Right forelimb (tissue), 1 donor: Measurements from ENCODE around the gene LAIR2.

ENCODE experiments used
- DNase-seq: peaks from one replicate; pipeline ENCODE4 v3.0.0-alpha.2; 2018

Gene LAIR2, protein sequence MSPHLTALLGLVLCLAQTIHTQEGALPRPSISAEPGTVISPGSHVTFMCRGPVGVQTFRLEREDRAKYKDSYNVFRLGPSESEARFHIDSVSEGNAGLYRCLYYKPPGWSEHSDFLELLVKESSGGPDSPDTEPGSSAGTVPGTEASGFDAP

DNA sequence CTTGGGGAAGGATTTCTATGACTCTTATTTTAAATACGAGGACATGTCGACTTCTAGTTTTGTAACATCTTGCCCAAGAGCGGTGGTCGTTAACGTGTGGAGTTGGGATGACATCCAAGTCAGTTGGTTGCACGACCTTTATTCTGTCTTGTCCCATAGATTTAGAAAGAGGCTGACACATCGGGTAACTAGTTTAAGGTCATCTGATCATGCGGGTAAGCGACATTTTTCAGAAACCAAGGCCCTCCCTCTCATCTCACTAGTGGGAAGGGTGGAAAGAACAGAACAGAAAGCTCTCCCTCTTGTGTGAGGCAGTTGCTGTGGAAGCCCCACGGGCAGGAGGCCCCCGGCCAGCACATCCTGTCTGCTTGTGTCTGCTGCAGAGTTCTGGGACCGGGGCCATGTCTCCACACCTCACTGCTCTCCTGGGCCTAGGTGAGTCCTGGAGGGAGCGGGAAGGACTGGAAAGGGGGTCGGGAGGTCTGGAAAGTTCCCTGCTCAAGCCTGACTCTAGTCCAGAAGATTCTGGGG, at the start of gene LAIR2:
TSS of gene LAIR2 (plus strand) at position 314 of the 531 bp plus-strand sequence. CDS start at position 402, 88 bp downstream.
- no peak for DNase-seq

GRCh38 chr19:54453921-54454780, 48.5 kb upstream of the LAIR2 start:
- DNase-seq: no peak

- DNase-seq: no peak
Observed at GRCh38 chr19:54454781-54455675, 47.6 kb upstream of the LAIR2 start.

DNA sequence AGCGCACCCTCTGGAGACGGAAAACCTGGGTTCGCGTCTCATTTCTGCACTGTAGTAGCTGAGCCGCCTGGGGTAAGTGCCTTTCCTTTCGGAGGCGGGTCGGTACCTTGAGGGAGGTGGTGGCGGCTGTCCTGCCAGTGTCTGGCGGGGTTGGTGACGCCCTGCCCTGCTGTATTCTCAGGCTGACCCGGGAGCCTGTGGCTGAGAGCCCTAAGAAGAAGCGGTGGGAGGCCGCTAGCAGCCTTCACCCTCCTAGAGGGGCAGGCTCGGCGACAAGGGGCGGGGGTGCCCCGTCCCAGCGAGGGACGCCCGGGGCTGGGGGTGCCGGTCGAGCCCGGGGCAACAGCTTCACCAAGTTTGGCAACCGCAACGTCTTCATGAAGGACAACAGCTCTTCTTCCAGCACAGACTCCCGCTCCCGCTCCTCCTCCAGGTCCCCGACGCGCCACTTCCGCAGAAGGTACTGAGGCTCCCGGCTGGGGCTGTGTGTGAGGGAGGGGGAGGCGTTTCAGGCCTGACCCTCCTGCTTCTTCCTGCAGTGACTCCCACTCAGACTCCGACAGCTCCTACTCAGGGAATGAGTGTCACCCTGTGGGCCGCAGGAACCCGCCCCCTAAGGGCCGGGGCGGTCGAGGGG, 46.7 kb upstream of the LAIR2 start:
- DNase-seq: no peak

DNA sequence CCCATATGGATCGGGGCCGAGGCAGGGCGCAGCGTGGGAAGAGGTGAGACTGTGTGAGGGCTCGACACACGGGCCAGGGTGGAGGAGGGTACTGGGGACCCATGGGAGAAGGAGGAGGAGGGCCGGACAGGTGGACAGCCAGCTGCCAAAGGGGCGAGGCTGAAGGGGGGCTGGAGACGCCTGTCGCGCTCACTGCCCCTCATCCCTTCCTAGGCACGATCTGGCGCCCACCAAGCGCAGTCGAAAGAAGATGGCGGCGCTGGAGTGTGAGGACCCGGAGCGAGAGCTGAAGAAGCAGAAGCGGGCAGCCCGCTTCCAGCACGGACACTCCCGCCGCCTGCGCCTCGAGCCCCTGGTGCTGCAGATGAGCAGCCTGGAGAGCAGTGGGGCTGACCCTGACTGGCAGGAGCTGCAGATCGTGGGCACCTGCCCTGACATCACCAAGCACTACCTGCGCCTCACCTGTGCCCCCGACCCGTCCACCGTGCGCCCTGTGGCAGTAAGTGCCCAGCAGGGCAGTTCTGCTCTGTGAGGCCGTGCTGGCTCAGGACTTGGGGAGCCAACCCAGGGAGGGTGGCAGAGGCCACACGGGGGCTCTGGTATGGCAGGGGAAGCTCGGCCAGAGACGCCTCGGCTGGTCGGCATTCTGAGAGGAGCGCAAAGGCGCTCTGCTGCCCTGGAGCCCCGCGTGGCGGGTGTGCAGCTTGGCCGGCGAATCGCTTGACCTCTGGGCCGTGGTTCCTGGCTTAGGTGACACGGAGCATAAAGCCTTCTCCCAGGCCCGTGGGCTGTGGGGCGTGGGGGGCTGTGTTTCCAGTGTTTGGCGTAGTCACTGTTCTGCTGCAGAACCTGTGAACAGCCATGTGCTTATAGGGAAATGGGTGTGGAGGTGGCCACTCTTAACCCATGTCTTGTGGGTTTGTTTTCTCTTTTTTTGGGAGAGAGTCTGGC, 45.9 kb upstream of the LAIR2 start:
- no peak for DNase-seq

- no peak for DNase-seq
Observed at GRCh38 chr19:54457773-54458647, 44.6 kb upstream of the LAIR2 start.

- DNase-seq: peak; percentile 32
Observed at GRCh38 chr19:54458648-54459281, 43.9 kb upstream of the LAIR2 start.

DNA sequence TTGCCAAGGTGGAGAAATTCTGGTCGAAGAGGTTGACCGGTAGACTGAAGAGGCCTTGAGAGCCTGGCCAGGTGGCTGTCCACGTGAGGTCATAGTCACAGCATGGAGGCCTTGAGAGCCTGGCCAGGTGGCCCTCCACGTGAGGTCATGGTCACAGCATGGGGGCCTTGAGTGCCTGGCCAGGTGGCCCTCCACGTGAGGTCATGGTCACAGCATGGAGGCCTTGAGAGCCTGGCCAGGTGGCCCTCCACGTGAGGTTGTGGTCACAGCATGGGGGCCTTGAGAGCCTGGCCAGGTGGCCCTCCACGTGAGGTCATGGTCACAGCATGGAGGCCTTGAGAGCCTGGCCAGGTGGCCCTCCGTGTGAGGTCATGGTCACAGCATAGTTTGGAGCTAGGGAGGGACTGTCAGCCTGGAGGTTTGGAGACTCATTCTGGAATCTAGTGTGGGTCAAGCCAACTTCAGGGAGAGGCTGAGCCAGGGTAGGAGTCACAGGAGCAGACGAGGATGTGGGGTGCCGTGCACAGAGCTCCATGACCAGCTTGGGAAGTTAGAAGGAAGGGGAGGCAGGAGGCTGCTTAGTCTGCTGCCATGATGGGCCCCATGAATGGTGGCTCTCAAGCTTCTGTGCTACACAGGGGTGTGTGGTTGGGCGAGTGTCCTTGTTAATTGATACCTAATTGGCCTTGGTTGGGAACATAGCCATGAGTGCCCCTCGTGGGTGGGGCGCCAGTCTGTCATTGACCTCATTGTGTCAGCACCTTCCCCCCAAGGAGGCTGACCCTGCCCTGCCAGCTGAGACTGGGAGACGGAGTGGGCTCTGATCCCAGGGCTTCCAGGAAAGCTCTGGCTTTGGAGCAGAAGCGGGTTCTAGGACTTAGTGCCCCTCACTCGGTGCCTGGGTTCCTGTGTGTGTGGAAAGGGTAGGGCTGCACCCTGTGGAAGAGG, 43.1 kb upstream of the LAIR2 start:
- no peak for DNase-seq

GRCh38 chr19:54460230-54461005, 42.2 kb upstream of the LAIR2 start:
- DNase-seq: no peak

DNA sequence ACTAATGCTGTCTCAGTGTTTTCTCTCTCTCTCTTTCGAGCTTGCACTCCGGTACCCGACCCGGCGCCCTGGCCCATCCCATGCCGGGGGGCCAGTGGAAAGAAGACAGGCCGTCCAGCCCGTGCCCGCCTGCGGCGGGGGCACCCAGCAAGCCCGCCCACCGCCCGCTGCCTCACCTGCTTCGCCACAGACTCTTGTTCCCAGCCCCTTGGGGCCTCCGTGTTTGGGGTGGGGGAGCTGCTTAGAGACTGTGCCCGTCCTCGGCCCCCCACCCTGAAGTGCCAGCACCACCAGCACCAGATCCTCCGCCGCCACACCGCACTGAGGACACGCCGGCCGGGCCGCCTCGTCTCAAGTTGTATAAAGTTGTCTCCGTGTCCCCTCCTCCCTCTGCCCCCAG, 41.4 kb upstream of the LAIR2 start:
- no peak for DNase-seq

GRCh38 chr19:54461613-54462012, 41.0 kb upstream of the LAIR2 start:
- DNase-seq: peak; percentile 48

GRCh38 chr19:54462047-54462654, 40.5 kb upstream of the LAIR2 start:
- peak; percentile 55 for DNase-seq

- DNase-seq: peak; percentile 86
Observed at GRCh38 chr19:54462655-54463530, 39.7 kb upstream of the LAIR2 start.

DNA sequence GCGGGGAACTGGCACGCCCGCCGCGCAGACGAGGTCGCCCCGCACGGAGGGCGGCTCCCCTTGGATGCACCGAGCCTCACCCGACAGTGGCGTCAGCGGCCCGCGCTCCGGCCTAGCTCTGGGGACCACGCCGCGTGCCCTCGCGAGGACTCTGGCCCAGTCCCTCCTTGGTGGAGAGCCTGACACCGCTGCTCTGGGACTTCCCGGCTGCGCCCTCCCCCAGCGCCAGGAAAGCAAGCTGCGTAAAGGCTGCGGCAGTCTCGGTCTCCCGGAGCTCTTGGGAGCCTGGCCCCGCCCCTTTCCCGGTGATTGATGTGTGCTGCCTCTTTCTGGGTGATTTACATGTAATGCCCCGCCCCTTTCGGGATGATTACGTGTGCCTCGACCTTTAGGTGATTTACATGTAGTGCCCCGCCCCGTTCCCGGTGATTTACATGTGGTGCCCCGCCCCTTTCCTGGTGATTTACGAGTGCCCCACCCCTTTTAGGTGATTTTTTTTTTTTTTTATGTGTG, 39.0 kb upstream of the LAIR2 start, which contains the start of gene LENG9:
TSS of gene LENG9 (minus strand) at position 248 of the 513 bp plus-strand sequence. CDS start 252 bp downstream, outside the sequence.
- DNase-seq: peak; percentile 97

- peak; percentile 84 for DNase-seq
Observed at GRCh38 chr19:54464044-54464629, 38.5 kb upstream of the LAIR2 start.
